Measurements from ENCODE around the gene DENND4B. TPM values are rescaled to one million over a fixed set of nuclear protein-coding genes. Genes with fewer than 3 reads are reported as not detected.
A peak's percentile ranks its signal among the peaks of the same experiment; 100 is the strongest.

The DENND4B gene
- total RNA-seq, 1 donor: 37.3 TPM

DNA sequence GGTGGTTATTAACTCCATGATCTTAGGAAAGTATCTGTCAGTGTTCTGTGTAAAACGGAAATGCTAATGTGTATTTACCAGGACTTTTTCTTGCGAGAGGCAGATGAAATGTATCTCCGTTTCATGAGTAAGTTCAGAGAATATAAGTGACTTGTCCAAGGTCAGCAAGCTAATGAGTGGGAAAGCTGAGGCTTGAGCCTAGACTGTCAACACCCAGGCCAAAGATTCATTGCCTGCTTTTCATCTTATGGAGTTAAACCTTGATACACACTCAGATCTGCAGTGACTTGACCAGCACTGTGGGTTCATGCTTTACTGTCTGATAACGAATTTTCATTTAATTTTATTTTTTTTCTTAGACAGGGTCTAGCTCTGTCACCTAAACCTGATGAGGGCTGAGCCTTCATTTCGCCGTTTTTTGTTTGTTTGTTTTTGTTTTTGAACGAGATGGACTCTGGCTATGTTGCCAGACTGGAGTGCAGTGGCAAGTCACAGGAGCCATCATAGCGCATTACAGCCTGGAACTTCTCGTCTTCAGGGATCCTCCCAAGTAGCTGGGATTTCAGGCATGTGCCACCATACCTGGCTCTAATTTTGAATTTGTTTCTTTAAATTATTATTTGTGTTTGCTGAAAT is 31.9 kb upstream of the DENND4B start:
- H3K4me1 ChIP-seq (ENCODE audit: insufficient read depth, low read length): peaks cover 28% of the 10 kb centered on the region
- peak overlapping the region; percentile 91 for H3K4me3 ChIP-seq (ENCODE audit: low read length)
- H3K9me3 ChIP-seq (ENCODE audit: low read depth, low read length): no peaks in the 10 kb centered on the region
- no peaks in the 10 kb centered on the region for H3K27me3 ChIP-seq (ENCODE audit: insufficient read depth, low read length)

DNA sequence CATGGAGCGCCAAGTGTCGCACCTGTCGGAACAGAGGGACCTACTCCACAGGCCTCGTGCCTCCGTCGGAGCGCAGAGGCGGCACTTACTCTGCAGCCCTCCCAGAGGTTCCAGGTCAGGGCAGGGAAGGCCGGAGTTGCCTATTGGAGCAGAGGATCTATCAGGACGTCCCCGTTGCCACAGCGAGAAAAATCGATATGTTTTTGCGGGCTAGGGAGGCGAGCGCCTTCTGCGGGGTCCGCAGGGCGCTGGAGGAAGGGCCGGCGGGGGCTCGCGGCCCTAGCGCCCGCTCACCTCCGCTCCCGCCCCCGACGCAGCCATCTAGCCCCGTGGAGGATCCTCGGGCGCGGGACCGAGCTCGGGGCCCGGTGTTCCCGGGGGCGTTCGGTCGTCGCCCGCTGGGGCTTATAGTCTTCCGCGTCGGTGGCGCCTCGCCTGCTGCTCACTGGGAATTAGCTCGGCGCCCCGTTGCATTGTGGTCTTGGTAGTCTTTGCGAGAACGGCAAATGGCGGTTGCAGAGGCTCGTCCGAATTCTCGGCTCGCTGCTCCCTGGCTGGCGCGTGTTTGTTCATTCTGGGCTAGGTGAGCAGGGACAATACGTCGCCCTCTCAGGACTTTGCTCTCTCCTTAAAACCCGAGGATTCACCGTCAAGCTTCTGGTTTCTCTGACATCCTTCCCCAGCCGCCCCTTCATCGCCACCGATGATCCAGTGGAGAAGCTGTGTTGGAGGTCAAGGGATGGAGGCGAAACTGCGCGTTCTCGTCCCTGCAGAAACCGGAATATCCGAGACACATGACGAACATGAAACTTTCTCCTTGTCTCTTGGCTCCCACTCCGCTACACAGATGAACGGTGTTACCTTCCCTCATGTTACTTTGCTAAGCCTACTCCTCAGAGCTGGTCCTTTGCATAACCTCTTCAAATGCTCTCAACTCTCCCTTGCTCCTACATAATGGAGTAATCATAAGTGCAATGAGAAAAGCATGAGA is 31.0 kb upstream of the DENND4B start, which contains the start of gene JTB:
Gene JTB, minus strand, starts transcription at position 425 of the 991 bp plus-strand sequence. Its CDS starts 422 bp downstream, at position 3.
- Histone ChIP-seq H3K27me3 (ENCODE audit: insufficient read depth, low read length) (no peaks in the 10 kb centered on the region), H3K4me1 (ENCODE audit: insufficient read depth, low read length) (peaks cover 28% of the 10 kb centered on the region), H3K4me3 (ENCODE audit: low read length) (peak within 1 kb of the TSS; percentile 91), H3K9me3 (ENCODE audit: low read depth, low read length) (no peaks in the 10 kb centered on the region)

DNA sequence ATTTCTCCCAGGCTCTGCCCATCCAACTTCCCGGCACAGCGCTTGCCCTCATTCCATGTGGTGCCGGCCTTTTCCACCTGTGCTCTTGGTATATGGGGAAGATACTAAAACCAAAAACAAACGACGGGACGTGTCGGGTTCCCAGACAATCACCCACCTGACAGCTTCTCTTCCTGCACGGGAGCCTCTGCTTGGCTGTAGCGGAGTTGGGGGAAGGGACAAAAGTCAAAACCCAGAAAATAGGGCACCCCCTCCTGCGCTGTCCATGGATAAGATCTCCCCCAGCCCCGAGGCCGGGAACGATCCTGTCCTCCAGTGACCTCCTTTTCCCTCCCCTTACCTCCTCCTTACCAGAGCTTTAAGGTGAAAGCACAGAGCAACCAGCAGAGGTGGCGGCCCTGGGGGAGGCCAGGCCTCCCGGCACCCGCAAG is 30.3 kb upstream of the DENND4B start:
- no peaks in the 10 kb centered on the region for H3K27me3 ChIP-seq (ENCODE audit: insufficient read depth, low read length)
- no peaks in the 10 kb centered on the region for H3K9me3 ChIP-seq (ENCODE audit: low read depth, low read length)
- peaks cover 28% of the 10 kb centered on the region for H3K4me1 ChIP-seq (ENCODE audit: insufficient read depth, low read length)
- H3K4me3 ChIP-seq (ENCODE audit: low read length): peak overlapping the region; percentile 91

DNA sequence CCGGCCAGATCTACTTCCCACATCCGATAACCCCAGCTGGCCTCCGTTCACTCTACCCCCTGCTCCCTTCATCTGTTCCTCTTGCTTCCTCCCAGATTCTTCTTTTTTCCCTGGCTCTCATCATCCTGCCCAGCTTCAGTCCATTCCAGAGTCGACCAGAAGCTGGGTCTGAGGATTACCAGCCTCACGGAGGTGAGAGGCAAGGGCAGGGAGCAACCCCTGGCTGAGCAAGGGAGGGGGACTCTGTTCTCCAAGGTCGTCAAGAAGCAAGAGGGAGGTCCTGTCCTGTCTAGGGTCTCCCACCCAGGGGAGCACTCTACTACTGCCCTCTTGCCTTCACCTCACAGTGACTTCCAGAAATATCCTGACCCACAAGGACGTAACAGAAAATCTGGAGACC is 27.0 kb upstream of the DENND4B start:
- no peaks in the 10 kb centered on the region for H3K9me3 ChIP-seq (ENCODE audit: low read depth, low read length)
- H3K4me1 ChIP-seq (ENCODE audit: insufficient read depth, low read length): peaks cover 29% of the 10 kb centered on the region
- H3K4me3 ChIP-seq (ENCODE audit: low read length): no peak overlapping the region
- no peaks in the 10 kb centered on the region for H3K27me3 ChIP-seq (ENCODE audit: insufficient read depth, low read length)

DNA sequence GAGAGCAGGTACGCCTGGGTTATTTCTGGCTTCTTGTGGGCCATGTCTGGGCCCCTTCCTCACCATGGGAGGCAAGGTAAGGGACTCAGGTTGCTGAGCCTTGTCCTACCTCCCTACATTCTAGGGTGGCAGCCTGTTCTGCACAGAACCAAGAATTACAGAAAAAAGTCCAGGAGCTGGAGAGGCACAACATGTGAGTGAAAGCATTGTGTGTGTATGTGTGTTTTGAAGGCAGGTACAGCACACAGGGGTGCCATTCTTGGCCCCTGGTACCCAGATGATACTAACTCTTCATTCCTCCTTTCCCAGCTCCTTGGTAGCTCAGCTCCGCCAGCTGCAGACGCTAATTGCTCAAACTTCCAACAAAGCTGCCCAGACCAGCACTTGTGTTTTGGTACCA is 26.6 kb upstream of the DENND4B start:
- H3K4me1 ChIP-seq (ENCODE audit: insufficient read depth, low read length): peaks cover 29% of the 10 kb centered on the region
- H3K27me3 ChIP-seq (ENCODE audit: insufficient read depth, low read length): no peaks in the 10 kb centered on the region
- no peaks in the 10 kb centered on the region for H3K9me3 ChIP-seq (ENCODE audit: low read depth, low read length)
- no peak overlapping the region for H3K4me3 ChIP-seq (ENCODE audit: low read length)

DNA sequence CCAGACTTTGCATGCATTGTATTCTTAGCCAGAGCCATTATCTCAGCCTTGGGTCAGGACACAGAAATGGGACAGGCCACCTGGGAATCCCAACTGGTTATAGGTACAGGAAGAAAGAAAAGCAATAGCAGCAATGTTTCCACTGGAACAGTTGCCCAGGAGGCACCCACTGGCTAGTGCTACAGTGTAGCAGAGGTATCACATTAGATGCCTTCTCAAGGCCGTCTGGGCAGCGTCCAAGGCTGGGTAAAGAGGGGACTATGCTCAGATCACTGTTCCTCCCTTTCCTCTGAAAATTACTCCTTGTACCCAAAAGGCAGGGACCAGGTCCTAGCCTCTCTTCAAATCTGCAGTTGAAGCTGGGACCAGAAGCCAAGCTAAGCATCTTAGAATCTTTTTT is 23.8 kb upstream of the DENND4B start:
- Histone ChIP-seq H3K4me3 (ENCODE audit: low read length) (no peak overlapping the region), H3K4me1 (ENCODE audit: insufficient read depth, low read length) (peaks cover 28% of the 10 kb centered on the region)

DNA sequence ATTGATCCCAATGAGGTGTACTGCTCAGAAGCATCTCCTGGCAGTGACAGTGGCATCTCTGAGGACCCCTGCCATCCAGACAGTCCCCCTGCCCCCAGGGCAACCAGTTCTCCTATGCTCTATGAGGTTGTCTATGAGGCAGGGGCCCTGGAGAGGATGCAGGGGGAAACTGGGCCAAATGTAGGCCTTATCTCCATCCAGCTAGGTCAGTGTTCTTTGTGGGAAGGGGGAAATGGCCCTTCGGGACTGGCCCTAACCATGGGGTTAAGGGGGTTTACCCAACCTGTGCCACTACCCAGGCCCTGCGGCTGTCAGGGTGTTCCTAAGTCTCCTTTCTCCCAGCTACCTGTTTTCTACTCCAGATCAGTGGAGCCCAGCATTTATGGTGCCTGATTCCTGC is 22.5 kb upstream of the DENND4B start:
- Histone ChIP-seq H3K9me3 (ENCODE audit: low read depth, low read length) (no peaks in the 10 kb centered on the region), H3K27me3 (ENCODE audit: insufficient read depth, low read length) (no peaks in the 10 kb centered on the region), H3K4me1 (ENCODE audit: insufficient read depth, low read length) (peaks cover 36% of the 10 kb centered on the region), H3K4me3 (ENCODE audit: low read length) (no peak overlapping the region)

More for the DNA sequence above, 23.8 kb upstream of the DENND4B start:
- H3K27me3 ChIP-seq (ENCODE audit: insufficient read depth, low read length): no peaks in the 10 kb centered on the region
- H3K9me3 ChIP-seq (ENCODE audit: low read depth, low read length): no peaks in the 10 kb centered on the region

DNA sequence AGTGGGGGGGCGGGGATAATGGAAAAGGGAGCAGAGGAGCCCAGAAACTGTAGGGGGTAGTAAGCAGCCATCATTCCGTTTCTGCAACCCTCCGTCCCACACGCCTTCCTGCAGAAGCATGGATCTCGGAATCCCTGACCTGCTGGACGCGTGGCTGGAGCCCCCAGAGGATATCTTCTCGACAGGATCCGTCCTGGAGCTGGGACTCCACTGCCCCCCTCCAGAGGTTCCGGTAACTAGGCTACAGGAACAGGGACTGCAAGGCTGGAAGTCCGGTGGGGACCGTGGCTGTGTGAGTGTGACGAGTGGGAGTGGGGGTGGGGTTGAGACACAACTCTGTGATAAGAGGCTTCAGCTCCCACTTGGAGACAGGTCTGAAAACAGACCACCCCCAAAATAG is 21.9 kb upstream of the DENND4B start:
- no peak overlapping the region for H3K4me3 ChIP-seq (ENCODE audit: low read length)
- H3K9me3 ChIP-seq (ENCODE audit: low read depth, low read length): no peaks in the 10 kb centered on the region
- no peaks in the 10 kb centered on the region for H3K27me3 ChIP-seq (ENCODE audit: insufficient read depth, low read length)
- peaks cover 39% of the 10 kb centered on the region for H3K4me1 ChIP-seq (ENCODE audit: insufficient read depth, low read length)

DNA sequence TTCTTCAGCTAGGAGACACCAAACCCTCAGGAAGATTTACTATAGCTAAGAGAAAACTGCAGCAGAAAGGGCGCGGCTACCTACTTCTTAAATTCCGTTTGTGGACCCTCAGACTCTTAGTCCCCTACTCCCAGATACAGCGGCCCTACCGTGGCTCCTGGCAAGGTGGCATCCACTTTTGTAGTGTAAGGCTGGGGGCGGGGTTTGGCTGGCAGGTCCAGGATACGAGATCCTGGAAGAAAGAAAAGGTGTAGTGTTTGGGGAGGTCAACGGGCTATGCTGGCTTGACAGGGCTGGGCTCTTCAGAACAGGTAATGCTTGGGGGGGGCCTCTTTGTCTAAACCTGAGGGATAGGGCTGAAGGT is 21.5 kb upstream of the DENND4B start:
- peaks cover 40% of the 10 kb centered on the region for H3K4me1 ChIP-seq (ENCODE audit: insufficient read depth, low read length)

DNA sequence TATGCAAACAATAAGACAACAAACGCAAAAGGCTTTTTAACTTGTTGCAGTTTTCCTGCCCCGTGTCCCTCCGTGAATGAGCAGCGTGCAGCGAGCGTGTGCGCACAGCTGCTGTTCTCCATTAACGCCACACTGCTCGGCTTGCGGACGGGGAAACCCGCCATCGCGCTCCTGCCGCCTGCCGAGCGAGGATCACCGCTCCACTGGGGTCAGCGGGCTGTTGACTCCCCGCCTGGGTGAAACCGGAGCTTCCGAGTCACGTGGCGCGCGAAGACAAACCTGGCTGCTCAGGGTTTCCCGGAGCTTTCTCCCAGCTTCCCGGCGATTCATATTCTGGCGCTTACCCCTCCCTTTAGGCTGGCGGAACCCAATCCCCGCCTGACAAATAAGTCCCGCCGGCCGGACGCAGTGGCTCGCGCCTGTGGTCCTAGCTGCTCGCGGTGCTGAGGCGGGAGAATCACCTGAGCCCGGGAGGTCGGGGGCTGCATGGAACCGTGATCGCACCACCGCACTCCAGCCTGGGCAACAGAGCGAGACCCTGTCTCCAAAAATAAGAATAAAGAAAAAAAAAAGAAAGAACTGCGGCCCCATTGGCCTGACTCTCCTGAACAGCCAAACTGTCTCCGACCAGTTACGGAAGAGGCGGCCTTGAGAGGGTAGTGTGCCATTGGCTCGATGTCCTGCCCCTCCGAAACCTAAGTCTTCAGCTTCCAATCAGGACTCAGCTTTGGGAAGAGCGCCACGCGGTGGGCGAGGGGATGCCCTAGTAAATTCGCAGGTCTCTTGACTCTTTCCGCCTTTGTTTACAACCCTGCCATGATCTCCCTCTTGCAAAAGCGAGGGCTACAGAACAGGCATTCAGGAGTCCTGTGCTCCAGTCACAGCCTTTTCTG is 20.8 kb upstream of the DENND4B start, which contains the start of gene CREB3L4:
Gene CREB3L4, plus strand, starts transcription at position 796 of the 893 bp plus-strand sequence. CDS start 624 bp downstream, outside the sequence.
- Histone ChIP-seq H3K4me1 (ENCODE audit: insufficient read depth, low read length) (peaks cover 47% of the 10 kb centered on the region), H3K4me3 (ENCODE audit: low read length) (peak within 1 kb of the TSS; percentile 81), H3K9me3 (ENCODE audit: low read depth, low read length) (no peaks in the 10 kb centered on the region), H3K27me3 (ENCODE audit: insufficient read depth, low read length) (no peaks in the 10 kb centered on the region)

More for the DNA sequence above, 21.5 kb upstream of the DENND4B start:
- Histone ChIP-seq H3K4me3 (ENCODE audit: low read length) (peak overlapping the region; percentile 81), H3K27me3 (ENCODE audit: insufficient read depth, low read length) (no peaks in the 10 kb centered on the region), H3K9me3 (ENCODE audit: low read depth, low read length) (no peaks in the 10 kb centered on the region)

DNA sequence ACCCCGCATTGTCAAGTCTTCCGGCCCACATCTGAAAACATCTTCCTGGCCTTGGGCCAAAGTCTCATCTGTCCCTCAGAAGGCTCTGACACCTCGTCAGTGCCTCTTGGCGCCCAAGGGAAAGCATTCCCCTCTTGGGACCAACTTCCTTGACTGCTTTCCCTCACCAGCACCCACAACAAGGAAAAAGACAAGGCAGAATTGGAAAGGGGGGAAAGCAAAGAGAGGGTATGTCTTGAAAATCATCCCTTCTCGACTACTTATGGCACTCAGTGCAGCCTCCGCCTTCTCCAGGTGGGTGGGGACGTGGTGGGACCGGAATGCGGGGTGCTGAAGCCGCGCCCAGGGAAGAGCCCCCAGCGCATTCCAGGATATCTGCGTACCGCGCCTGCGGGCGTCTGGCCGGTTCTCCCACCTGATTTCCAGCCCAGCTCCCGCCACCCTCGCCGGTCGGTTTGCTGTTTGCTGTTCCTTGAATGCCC is 17.4 kb upstream of the DENND4B start:
- H3K4me1 ChIP-seq (ENCODE audit: insufficient read depth, low read length): peaks cover 64% of the 10 kb centered on the region
- H3K27me3 ChIP-seq (ENCODE audit: insufficient read depth, low read length): no peaks in the 10 kb centered on the region
- H3K4me3 ChIP-seq (ENCODE audit: low read length): peak overlapping the region; percentile 69
- no peaks in the 10 kb centered on the region for H3K9me3 ChIP-seq (ENCODE audit: low read depth, low read length)

DNA sequence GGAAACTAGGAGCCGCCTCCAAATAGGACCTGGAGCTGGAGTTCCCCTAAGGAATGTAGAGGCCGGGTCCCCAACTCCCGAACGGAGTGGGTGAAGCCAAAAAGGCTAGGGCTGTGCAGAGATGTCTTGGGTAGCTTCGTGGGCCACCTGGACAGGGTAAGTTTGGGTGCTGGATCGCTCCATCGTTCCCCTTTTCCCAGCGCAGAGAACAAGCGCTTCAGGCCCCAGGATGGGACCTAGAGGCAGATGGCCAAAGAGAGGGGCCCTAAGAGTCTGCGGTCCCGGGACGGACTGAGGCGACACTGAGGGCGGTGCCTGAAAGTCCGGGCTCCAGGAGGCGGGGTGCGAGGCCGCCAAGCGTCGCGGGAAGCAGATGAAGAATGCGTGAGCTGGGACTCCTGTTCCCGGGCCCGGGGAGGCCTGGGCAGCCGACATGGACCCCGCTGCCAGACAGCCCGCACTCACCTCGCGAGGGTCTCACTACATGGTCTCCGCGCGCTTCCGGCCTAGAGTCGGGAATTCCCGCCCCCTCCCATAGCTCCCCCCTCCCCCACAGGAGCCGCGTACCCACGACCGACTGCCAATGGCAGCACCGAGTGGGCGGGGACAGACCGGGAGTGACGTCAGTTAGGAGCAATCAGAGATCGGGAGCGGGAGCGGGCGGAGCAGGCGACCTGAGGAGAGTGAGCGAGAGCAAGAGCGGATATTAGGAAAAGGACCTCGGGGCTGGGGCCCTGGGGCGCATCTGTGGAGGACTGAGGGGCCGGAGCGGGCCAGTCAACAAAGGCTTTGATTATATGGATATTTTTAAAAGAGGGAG is 16.7 kb upstream of the DENND4B start, which contains the start of gene SLC39A1:
Gene SLC39A1, minus strand, starts transcription at position 508 of the 820 bp plus-strand sequence. CDS start 822 bp downstream, outside the sequence.
- Histone ChIP-seq H3K4me3 (ENCODE audit: low read length) (peak within 1 kb of the TSS; percentile 69), H3K4me1 (ENCODE audit: insufficient read depth, low read length) (peaks cover 60% of the 10 kb centered on the region), H3K9me3 (ENCODE audit: low read depth, low read length) (no peaks in the 10 kb centered on the region), H3K27me3 (ENCODE audit: insufficient read depth, low read length) (no peaks in the 10 kb centered on the region)

DNA sequence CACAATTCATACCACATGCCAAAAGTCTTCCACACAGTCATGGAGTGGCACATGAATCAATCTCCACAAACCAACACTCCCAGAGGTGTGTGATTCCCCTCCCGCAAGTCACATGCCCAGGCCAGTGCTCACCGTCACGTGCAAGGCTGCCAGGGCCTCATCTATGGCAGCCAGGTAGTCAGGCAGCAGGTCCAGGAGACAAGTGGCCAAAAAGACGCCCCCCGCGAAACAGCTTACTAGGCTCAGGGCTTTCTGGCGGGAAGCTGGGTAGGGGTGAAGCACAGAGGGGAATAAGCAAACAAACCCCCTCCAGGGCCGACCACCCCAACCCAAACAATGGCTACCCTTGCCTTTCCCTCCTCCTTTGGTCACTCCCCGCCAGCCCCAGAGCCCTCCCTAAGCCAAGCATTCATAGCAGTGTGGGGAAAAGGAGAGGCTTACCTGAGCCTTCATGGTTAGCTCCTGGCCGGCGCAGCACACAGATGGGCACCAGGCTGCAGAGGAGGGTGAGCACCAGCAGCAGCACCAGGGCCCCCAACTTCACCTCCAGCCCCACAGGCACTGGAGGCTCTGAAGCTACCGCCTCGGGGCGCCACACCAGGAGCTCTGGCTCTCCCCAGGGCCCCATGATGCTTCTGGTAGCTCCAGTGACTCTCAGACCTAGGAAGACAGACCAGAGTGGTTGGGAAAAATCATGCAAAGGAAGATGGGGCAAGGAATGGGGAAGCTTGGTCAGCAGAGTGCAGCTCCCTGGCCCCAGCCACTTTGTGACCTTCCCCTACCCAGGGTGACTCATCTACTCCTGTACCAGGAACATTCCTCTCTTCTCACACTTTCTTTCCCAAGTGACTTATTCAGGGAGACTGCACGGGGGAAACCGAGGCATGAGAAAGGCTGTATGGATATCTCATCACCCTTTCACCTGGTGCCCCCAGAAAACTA is 15.8 kb upstream of the DENND4B start:
- Histone ChIP-seq H3K27me3 (ENCODE audit: insufficient read depth, low read length) (no peaks in the 10 kb centered on the region), H3K9me3 (ENCODE audit: low read depth, low read length) (no peaks in the 10 kb centered on the region), H3K4me1 (ENCODE audit: insufficient read depth, low read length) (peaks cover 58% of the 10 kb centered on the region), H3K4me3 (ENCODE audit: low read length) (peak overlapping the region; percentile 69)
